Measurements from ENCODE around the gene CCDC188. TPM values are rescaled to one million over a fixed set of nuclear protein-coding genes. Genes with fewer than 3 reads are reported as not detected.

Gene CCDC188
- total RNA-seq, 1 experiment from 2014 or later = not detected

DNA sequence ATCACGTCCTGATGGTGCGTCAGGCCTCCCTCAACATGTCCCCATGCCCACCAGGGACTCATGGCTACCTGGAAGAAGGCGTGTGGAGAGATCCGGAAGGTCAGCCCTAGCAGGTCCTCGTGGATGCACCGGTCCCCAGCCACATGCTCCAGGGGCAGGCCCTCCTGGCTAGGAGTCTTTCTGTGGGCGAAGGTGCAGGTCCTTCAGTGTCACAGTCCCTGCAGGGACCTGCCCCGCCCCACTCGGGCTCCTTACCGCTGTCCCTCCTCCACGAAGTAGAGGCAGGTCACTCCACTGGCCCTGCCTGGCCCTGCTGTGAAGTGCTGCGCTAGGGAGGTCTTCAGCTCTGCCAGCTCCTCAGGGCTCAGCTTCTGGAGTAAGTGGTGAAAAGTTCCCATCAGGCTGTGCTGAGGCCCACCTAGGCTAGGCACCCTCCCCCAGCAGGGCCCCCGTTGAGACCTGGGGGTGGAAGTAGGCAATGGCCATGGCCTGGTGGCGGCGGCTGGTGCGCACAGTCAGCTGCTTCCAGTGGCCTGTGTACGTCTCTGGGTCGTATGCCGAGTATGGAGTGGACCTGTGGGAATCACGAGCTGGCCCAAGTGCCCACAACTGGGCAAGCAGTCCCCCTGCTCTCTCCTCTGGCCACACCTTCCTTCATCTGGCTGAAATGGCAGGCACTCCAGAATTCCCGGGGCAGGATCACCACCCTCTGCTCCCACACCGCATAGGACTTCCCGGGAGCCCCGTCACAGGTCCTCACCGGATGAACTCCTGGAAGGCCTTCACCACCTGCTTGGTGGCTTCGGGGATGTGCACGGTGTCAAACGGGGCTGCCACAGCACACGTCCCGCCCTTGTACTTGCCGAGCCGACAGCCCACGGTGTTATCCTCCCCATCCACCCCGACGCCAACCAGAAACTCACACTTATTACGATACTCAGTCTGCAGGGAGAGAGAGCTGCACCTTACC is 36.1 kb downstream of the CCDC188 start:
- Mint-ChIP-seq H3K4me3 (peak overlapping the region; percentile 36 to 61; a peak in 4 of 5 replicates), H3K27ac (peak overlapping the region in 2 of 3 experiments; percentile 5 to 71; a peak in 3 of 7 replicates), H3K9me3 (no peaks in the 10 kb centered on the region), H3K27me3 (ENCODE audit: low read depth) (no peaks in the 10 kb centered on the region; the same call in 1 of the 2 replicates), H3K36me3 (ENCODE audit: insufficient read depth in 1 of 3, low read depth in 3 of 3) (peaks cover 26 to 60% (median 49%) of the 10 kb centered on the region in 3 experiments), H3K4me1 (peaks cover 10 to 12% of the 10 kb centered on the region in 2 experiments)
- no peak overlapping the region for H2BK20ac ChIP-seq (ENCODE audit: low read depth, low read length, poor library complexity, severe bottlenecking)
- H2BK12ac ChIP-seq (ENCODE audit: insufficient read length, low read depth, low read length) = no peak overlapping the region
- peaks cover 3% of the 10 kb centered on the region for H3K79me1 ChIP-seq (ENCODE audit: insufficient read depth, low read depth, low read length, poor library complexity, severe bottlenecking)
- H3T11ph ChIP-seq (ENCODE audit: low read length) = no peak overlapping the region
- H3K9me3 ChIP-seq (ENCODE audit: control insufficient read depth, low read depth, low read length) = no peaks in the 10 kb centered on the region
- no peak overlapping the region for H3K56ac ChIP-seq (ENCODE audit: insufficient read length, low read depth, low read length)
- H3K14ac ChIP-seq (ENCODE audit: insufficient read depth, low read length) = no peak overlapping the region
- TF ChIP-seq CTCF (conservative IDR thresholded peaks at IDR 0.05) = no peak
- no peak overlapping the region for H3K9ac ChIP-seq (ENCODE audit: extremely low read depth, insufficient read length, low read length)
- no peak overlapping the region for H3K4ac ChIP-seq (ENCODE audit: low read depth, low read length)
- H2AFZ ChIP-seq (ENCODE audit: low read length) = no peak overlapping the region
- no peaks in the 10 kb centered on the region for H3K4me1 ChIP-seq (ENCODE audit: insufficient read depth, low read length)
- H2AK5ac ChIP-seq (ENCODE audit: insufficient read length, low read length) = no peak overlapping the region
- H4K5ac ChIP-seq (ENCODE audit: insufficient read length, low read depth, low read length) = no peak overlapping the region
- no CpG with 5 or more reads among the region's 36 CpGs for WGBS (ENCODE audit: extremely low coverage, insufficient read length, low lambda C conversion rate)
- no peak for DNase-seq
- peaks cover 8% of the 10 kb centered on the region for H3K23me2 ChIP-seq (ENCODE audit: insufficient read length, low read depth, low read length, poor library complexity, severe bottlenecking)
- H4K8ac ChIP-seq (replicated peaks; ENCODE audit: insufficient read length, low read depth, low read length) = no peak overlapping the region
- no peak overlapping the region for H3K4me2 ChIP-seq (ENCODE audit: insufficient read depth, insufficient read length, low read length)
- peaks cover 20% of the 10 kb centered on the region for H3K79me2 ChIP-seq (ENCODE audit: insufficient read depth, low read length)
- H2BK5ac ChIP-seq (ENCODE audit: insufficient read length, low read length) = no peak overlapping the region
- H3K27me3 ChIP-seq (ENCODE audit: insufficient read depth, low read length) = no peaks in the 10 kb centered on the region
- no peak overlapping the region for H4K91ac ChIP-seq (ENCODE audit: insufficient read length, low read depth, low read length)
- no peak overlapping the region for H3K27ac ChIP-seq (ENCODE audit: insufficient read length, low read depth, low read length)
- no peak overlapping the region for H2BK15ac ChIP-seq (ENCODE audit: low read depth, low read length)
- no peak overlapping the region for H2BK120ac ChIP-seq (ENCODE audit: low read depth, low read length, poor library complexity, severe bottlenecking)
- H3K18ac ChIP-seq (ENCODE audit: insufficient read length, low read depth, low read length) = no peak overlapping the region
- H4K20me1 ChIP-seq (ENCODE audit: control insufficient read depth, insufficient read depth, insufficient read length) = no peaks in the 10 kb centered on the region
- H3K23ac ChIP-seq (ENCODE audit: insufficient read length, low read depth, low read length) = no peak overlapping the region

Data from H9 (cell line).